Endothelial cell (in vitro differentiated cells): ENCODE results near the gene GDPD1. TPM values are rescaled to one million over a fixed set of nuclear protein-coding genes. Genes with fewer than 3 reads are reported as not detected.
"Not testable (repeated sequence)": the region's sequence is repeated elsewhere in the genome, so short reads cannot be mapped to it uniquely, and the experiment has no call there.

Source experiments
- DNase-seq: peaks from one replicate; pipeline ENCODE4 v3.0.0; 2021; ENCODE audit warnings: low spot score
- H3K27ac Mint-ChIP-seq: one replicate; pipeline ENCODE4 v1.8.0; 2021; ENCODE audit warnings: mixed read lengths, inconsistent platforms; ENCODE audit not compliant: unreplicated experiment
- H3K27me3 Mint-ChIP-seq: one replicate; pipeline ENCODE4 v1.8.0; 2021; ENCODE audit warnings: mild to moderate bottlenecking, moderate library complexity, mixed read lengths, inconsistent platforms; ENCODE audit not compliant: unreplicated experiment
- H3K36me3 Mint-ChIP-seq: one replicate; pipeline ENCODE4 v1.8.0; 2021; ENCODE audit warnings: mild to moderate bottlenecking, low read depth, mixed read lengths, inconsistent platforms; ENCODE audit not compliant: unreplicated experiment
- H3K4me1 Mint-ChIP-seq: one replicate; pipeline ENCODE4 v1.8.0; 2021; ENCODE audit warnings: mild to moderate bottlenecking, mixed read lengths, inconsistent platforms; ENCODE audit not compliant: unreplicated experiment
- H3K4me3 Mint-ChIP-seq: one replicate; pipeline ENCODE4 v1.8.0; 2021; ENCODE audit warnings: mild to moderate bottlenecking, mixed read lengths, inconsistent platforms; ENCODE audit not compliant: unreplicated experiment
- H3K9me3 Mint-ChIP-seq: one replicate; pipeline ENCODE4 v1.8.0; 2021; ENCODE audit warnings: mixed read lengths, inconsistent platforms; ENCODE audit not compliant: unreplicated experiment
- total RNA-seq: library from RNA; stranded (reverse); fragmentation: NEBNext Ultra II Directional; extraction: Animal tissue kit (Norgen Biotek cat#: 25700); gene quantifications from one replicate; pipeline ENCODE4 v1.2.1, GENCODE V29; 2021; ENCODE audit not compliant: unreplicated experiment
- TF ChIP-seq, protein P1 (sequence below): fragments of 200-600 bp; sonication (generic); IDR thresholded peaks from one replicate; pipeline ENCODE4 v1.5.0; 2021; ENCODE audit warnings: antibody characterized with exemption; ENCODE audit not compliant: unreplicated experiment

GDPD1 gene
- total RNA-seq, 1 donor from 2014 or later, result 3.1 TPM

GRCh38 chr17:59178266-59178985 lies 41.9 kb upstream of the GDPD1 start:
- TF ChIP-seq, protein P1, sequence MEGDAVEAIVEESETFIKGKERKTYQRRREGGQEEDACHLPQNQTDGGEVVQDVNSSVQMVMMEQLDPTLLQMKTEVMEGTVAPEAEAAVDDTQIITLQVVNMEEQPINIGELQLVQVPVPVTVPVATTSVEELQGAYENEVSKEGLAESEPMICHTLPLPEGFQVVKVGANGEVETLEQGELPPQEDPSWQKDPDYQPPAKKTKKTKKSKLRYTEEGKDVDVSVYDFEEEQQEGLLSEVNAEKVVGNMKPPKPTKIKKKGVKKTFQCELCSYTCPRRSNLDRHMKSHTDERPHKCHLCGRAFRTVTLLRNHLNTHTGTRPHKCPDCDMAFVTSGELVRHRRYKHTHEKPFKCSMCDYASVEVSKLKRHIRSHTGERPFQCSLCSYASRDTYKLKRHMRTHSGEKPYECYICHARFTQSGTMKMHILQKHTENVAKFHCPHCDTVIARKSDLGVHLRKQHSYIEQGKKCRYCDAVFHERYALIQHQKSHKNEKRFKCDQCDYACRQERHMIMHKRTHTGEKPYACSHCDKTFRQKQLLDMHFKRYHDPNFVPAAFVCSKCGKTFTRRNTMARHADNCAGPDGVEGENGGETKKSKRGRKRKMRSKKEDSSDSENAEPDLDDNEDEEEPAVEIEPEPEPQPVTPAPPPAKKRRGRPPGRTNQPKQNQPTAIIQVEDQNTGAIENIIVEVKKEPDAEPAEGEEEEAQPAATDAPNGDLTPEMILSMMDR, result no peak
- Mint-ChIP-seq H3K9me3 (no peaks in the 10 kb centered on the region), H3K4me1 (no peaks in the 10 kb centered on the region), H3K27ac (no peak overlapping the region), H3K36me3 (peaks cover 15% of the 10 kb centered on the region), H3K27me3 (peaks cover 8% of the 10 kb centered on the region), H3K4me3 (no peak overlapping the region)
- no peak for DNase-seq

DNA sequence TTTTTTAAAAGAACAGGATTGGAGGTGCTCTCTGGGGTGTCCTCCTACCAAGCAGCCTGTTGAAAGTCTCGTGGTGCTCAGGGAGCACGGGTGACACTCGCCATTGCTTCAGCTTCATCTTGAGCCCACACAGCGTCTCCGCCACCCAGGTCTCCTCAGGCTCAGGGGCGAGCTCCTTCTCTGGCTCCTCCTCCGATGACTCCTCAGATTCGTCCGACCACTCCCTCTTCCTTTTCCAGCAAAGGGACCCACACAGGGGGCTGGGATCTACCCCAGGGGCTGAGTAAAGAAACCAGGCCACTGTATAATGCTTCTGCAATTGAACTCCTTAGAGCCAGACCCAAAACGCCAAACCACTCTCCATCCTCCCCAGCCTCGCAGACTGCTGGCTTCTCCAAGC lies 40.7 kb upstream of the GDPD1 start:
- not testable (repeated sequence) for H3K4me1 Mint-ChIP-seq, H3K4me3 Mint-ChIP-seq, H3K27me3 Mint-ChIP-seq, H3K9me3 Mint-ChIP-seq, DNase-seq, H3K27ac Mint-ChIP-seq, H3K36me3 Mint-ChIP-seq

GRCh38 chr17:59180626-59181025 lies 39.7 kb upstream of the GDPD1 start:
- no peak for DNase-seq
- no peaks in the 10 kb centered on the region for H3K4me1 Mint-ChIP-seq
- no peak overlapping the region for H3K27ac Mint-ChIP-seq
- no peak overlapping the region for H3K4me3 Mint-ChIP-seq
- peaks cover 5% of the 10 kb centered on the region for H3K36me3 Mint-ChIP-seq
- TF ChIP-seq, protein P1, result no peak
- H3K27me3 Mint-ChIP-seq, result peaks cover 10% of the 10 kb centered on the region
- H3K9me3 Mint-ChIP-seq, result no peaks in the 10 kb centered on the region

DNA sequence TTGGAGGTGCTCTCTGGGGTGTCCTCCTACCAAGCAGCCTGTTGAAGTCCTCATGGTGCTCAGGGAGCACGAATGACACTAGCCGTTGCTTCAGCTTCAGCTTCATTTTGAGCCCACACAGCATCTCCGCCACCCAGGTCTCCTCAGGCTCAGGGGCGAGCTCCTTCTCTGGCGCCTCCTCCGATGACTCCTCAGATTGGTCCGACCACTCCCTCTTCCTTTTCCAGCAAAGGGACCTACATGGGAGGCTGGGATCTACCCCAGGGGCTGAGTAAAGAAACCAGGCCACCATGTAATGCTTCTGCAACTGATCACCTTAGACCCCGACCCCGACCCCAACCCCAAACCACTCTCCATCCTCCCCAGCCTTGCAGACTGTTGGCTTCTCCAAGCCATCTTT lies 38.8 kb upstream of the GDPD1 start:
- H3K27ac Mint-ChIP-seq, result no peak overlapping the region
- no peak overlapping the region for H3K4me3 Mint-ChIP-seq
- H3K9me3 Mint-ChIP-seq, result no peaks in the 10 kb centered on the region
- H3K27me3 Mint-ChIP-seq, result peaks cover 10% of the 10 kb centered on the region
- TF ChIP-seq, protein P1, result no peak
- H3K36me3 Mint-ChIP-seq, result peaks cover 5% of the 10 kb centered on the region
- no peaks in the 10 kb centered on the region for H3K4me1 Mint-ChIP-seq
- no peak for DNase-seq

GRCh38 chr17:59185997-59186396 lies 34.3 kb upstream of the GDPD1 start:
- H3K9me3 Mint-ChIP-seq, result no peaks in the 10 kb centered on the region
- TF ChIP-seq, protein P1, result no peak
- DNase-seq, result no peak
- no peaks in the 10 kb centered on the region for H3K36me3 Mint-ChIP-seq
- H3K27me3 Mint-ChIP-seq, result peaks cover 7% of the 10 kb centered on the region
- no peaks in the 10 kb centered on the region for H3K4me1 Mint-ChIP-seq
- no peak overlapping the region for H3K27ac Mint-ChIP-seq
- no peak overlapping the region for H3K4me3 Mint-ChIP-seq
